Stimulated activated CD8-positive, alpha-beta memory T cell treated with anti-CD3 and anti-CD28 coated beads, Interleukin-12 subunit alpha, Interleukin-12 subunit beta, amount 100 ng/mL, for 24 hours (primary cell): ENCODE data around the gene USP21.
A peak's percentile ranks its signal among the peaks of the same experiment; 100 is the strongest.

Source experiments
- DNase-seq: peaks from one replicate; pipeline ENCODE4 v3.0.0-alpha.2; 2020; ENCODE audit errors: extremely low read depth

The USP21 gene

DNA sequence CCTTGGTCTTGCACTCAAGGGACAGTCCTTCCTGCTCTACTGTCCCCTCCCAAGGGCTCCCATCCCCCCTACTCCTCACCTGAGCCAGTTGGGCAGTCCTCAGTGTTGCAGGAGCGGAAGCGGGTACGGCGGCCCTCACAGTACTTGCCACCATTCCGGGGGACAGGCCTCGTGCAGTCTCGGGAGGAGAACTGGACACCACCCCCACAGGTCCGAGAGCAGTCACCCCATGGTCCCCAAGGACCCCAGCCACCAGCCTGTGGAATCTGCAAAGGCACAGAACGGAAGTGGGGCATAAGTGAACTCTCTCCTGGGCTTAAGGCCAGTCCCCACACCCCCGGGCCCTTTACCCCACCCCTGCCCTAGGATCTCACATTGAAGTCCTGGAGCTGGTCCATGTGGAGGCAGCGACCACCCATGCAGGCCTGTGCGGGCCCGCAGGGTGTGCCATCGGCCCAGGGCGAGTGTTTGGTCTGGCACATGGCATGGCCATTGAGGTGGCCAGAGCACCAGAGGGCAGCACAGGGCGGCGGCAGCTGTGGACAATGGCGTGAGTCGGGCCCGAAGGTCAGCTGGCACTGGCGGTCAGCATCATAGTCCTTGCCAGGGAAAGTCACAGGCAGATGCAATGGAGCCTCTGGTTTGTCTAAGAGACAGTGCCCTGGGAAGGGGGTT, 34.4 kb downstream of the USP21 start:
- DNase-seq = no peak

GRCh38 chr1:161195171-161195570, 35.9 kb downstream of the USP21 start:
- DNase-seq = no peak

DNA sequence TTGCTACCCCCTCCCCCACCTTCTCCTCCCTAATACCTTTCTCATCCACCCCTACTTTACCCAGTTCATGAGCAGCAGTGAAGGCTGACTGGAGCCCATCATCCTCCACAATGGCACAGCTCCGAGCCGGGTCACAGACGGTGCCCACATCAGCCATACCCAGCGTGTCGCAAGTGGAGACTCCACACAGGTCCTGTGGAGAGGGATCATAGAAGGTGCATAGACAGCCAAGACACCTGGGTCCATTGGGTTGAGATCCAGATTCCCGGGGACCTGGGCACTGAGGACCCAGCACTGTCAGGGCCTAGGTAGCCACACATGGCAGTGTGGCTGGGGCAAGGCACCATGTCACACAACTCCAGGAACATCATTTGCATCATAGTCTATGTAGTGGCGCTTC, 36.8 kb downstream of the USP21 start:
- no peak for DNase-seq

- no peak for DNase-seq
Measured at GRCh38 chr1:161196521-161197451, 37.5 kb downstream of the USP21 start.

DNA sequence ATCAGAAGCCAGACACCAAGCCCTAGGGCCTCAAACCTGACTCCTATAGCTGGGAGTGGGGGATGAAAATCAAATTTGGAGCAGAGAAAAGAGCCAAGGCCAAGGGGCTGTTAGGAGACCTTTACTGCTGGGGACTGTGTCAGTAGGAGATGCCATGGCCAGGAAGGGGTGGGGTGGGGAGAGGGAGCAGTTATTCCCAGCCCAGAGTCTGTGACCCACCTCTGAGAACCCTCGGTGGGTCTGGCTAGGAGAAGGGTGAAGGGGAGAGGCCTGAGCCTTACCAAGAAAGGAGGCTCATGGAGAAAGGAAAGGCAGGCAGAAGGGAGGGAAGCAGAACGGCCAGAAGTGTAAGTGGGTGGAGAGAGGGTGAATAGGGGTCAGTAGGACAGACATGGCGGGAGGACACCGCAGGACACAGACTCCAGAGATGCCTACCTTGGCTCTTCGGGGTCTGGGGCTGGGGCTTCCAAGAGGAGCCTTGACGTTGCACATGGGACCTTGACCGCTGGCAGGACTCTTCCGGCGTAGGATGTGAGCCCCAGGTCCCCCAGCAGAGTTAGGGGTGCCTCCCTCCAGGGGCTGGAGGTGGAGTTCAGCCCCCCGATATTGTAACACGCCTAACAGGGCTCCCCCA, 38.4 kb downstream of the USP21 start:
- no peak for DNase-seq

DNA sequence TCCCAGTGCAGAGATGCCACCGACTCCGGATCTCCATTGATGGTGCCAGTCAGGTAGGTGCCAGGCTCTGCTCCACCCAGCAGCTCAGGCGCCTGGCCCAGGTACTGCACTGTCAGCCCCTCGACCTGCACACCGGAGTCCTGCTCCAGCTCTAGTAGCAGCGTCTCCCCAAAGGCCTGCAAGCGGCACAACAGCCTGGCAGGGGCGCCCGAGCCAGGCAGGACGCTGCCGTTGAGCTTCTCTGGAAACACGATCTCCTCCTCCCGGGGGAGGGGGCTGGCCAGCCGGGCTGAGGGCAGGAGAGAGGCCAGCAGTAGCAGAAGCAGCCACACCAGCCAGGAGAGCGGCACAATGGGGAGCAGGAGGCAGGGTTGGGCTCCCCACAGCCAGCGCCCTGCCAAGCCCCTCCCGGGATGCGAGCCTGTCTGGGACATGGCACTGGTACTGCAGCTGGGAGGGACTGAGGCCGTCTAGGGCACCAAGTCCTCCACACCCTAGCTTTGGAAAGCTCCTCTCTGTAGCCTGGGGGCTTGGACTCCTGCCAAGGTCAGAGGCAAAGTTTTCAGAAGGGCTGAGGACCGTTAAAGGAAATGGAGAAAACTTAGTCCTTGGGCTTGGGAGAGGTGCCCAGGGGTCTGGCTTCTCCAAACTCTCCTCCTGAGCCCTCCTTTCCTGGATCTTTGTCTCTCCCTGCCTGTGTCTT, 39.0 kb downstream of the USP21 start:
- no peak for DNase-seq

GRCh38 chr1:161198897-161199431, 39.7 kb downstream of the USP21 start, which contains the start of gene ADAMTS4:
Gene ADAMTS4, minus strand, starts transcription at chr1:161199054. Its CDS starts 427 bp downstream, at chr1:161198627.
- no peak for DNase-seq

GRCh38 chr1:161199506-161200139, 40.3 kb downstream of the USP21 start:
- no peak for DNase-seq

- DNase-seq = no peak
Measured at GRCh38 chr1:161200421-161200991, 41.2 kb downstream of the USP21 start.

- no peak for DNase-seq
Measured at GRCh38 chr1:161200992-161201835, 41.9 kb downstream of the USP21 start.

GRCh38 chr1:161201836-161202712, 42.8 kb downstream of the USP21 start, which contains the start of gene NDUFS2:
Gene NDUFS2, plus strand, starts transcription at chr1:161202367. Its CDS starts 19 bp downstream, at chr1:161202386.
- DNase-seq = peak; percentile 88

DNA sequence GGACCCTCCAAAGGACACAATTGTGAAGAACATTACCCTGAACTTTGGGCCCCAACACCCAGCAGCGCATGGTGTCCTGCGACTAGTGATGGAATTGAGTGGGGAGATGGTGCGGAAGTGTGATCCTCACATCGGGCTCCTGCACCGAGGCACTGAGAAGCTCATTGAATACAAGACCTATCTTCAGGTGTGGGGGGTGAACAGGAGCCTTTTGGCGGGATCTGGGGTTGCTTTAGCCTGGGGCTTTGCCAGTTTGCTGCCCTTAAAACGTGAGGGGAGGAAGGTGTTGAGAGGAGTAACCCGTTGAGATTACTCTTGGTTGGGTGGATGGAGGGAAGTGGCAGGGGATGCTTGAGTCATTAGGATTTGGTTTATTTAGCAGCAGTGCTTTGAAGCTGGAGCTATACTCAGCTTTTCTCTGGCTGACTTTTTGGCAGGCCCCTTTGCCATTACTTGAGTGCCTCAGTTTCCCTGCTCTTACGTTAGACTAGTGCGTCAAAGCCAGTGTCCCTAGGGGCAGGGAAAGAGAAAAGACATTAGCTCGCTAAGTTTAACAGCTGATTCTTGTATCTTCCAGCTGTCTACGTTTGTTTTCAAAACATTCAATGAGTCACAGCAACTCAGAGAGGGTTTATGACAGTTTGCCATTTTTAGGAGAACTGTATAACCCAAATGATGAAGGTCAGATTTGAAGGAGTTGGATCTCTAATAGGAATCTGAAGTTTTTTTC, 47.3 kb downstream of the USP21 start:
- DNase-seq = no peak

- no peak for DNase-seq
Measured at GRCh38 chr1:161207173-161207572, 47.9 kb downstream of the USP21 start.

DNA sequence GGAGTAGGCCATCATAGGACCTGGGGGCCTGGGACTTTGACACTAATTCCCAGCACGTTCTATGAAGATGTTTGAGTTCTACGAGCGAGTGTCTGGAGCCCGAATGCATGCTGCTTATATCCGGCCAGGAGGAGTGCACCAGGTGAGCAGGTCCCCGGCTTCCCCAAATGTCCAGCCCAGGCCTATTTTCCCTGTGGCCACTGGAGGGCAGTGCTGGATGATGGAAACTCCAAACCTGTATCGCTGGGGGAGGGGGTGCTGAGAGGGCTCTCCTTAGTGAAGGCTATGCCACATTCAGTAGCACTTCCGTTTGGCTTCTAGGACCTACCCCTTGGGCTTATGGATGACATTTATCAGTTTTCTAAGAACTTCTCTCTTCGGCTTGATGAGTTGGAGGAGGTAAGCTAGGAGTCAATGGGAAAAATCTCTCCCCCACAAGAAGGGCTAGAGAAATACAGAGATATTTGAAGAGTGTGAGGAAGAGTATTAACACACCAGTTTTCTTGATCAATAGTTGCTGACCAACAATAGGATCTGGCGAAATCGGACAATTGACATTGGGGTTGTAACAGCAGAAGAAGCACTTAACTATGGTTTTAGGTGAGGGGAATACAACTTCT, 50.6 kb downstream of the USP21 start:
- DNase-seq = peak; percentile 51

- no peak for DNase-seq
Measured at GRCh38 chr1:161214369-161214768, 55.1 kb downstream of the USP21 start.

GRCh38 chr1:161215076-161215475, 55.8 kb downstream of the USP21 start, which contains the start of gene FCER1G:
Gene FCER1G, plus strand, starts transcription at chr1:161215295. Its CDS starts 27 bp downstream, at chr1:161215322.
- no peak for DNase-seq
